ENCODE measurements around the gene EVPL. TPM values are rescaled to one million over a fixed set of nuclear protein-coding genes. Genes with fewer than 3 reads are reported as not detected.

The EVPL gene
- total RNA-seq, 1 donor from 2014 or later: 31.9 TPM

GRCh38 chr17:76040376-76040775 lies 13.3 kb upstream of the EVPL start:
- TF ChIP-seq CTCF (conservative IDR thresholded peaks at IDR 0.05): no peak
- no peak overlapping the region for H3K27ac Mint-ChIP-seq
- peaks cover 47% of the 10 kb centered on the region for H3K36me3 Mint-ChIP-seq
- no peaks in the 10 kb centered on the region for H3K27me3 Mint-ChIP-seq
- DNase-seq (ENCODE audit: extremely low spot score, unreplicated experiment): no peak
- H3K9me3 Mint-ChIP-seq: no peaks in the 10 kb centered on the region
- peaks cover 23% of the 10 kb centered on the region for H3K4me1 Mint-ChIP-seq (ENCODE audit: unreplicated experiment)
- no peak overlapping the region for H3K4me3 Mint-ChIP-seq

- no peaks in the 10 kb centered on the region for H3K9me3 Mint-ChIP-seq
- H3K27ac Mint-ChIP-seq: no peak overlapping the region
- no peak for DNase-seq (ENCODE audit: extremely low spot score, unreplicated experiment)
- peaks cover 26% of the 10 kb centered on the region for H3K4me1 Mint-ChIP-seq (ENCODE audit: unreplicated experiment)
- peaks cover 38% of the 10 kb centered on the region for H3K36me3 Mint-ChIP-seq
- H3K27me3 Mint-ChIP-seq: no peaks in the 10 kb centered on the region
- H3K4me3 Mint-ChIP-seq: no peak overlapping the region
- TF ChIP-seq CTCF (conservative IDR thresholded peaks at IDR 0.05): no peak
Observed at GRCh38 chr17:76039121-76039520, 12.0 kb upstream of the EVPL start.

- peaks cover 23% of the 10 kb centered on the region for H3K4me1 Mint-ChIP-seq (ENCODE audit: unreplicated experiment)
- no peak overlapping the region for H3K4me3 Mint-ChIP-seq
- no peaks in the 10 kb centered on the region for H3K27me3 Mint-ChIP-seq
- no peaks in the 10 kb centered on the region for H3K9me3 Mint-ChIP-seq
- no peak for DNase-seq (ENCODE audit: extremely low spot score, unreplicated experiment)
- H3K36me3 Mint-ChIP-seq: peaks cover 34% of the 10 kb centered on the region
- peak overlapping the region; percentile 23 for H3K27ac Mint-ChIP-seq
- TF ChIP-seq CTCF (conservative IDR thresholded peaks at IDR 0.05): no peak
Observed at GRCh38 chr17:76038050-76038449, 10.9 kb upstream of the EVPL start.

GRCh38 chr17:76036497-76037261 lies 9.6 kb upstream of the EVPL start:
- peak overlapping the region; percentile 60 for H3K27ac Mint-ChIP-seq
- H3K27me3 Mint-ChIP-seq: no peaks in the 10 kb centered on the region
- DNase-seq (ENCODE audit: extremely low spot score, unreplicated experiment): no peak
- peaks cover 23% of the 10 kb centered on the region for H3K4me1 Mint-ChIP-seq (ENCODE audit: unreplicated experiment)
- no peak for TF ChIP-seq CTCF (conservative IDR thresholded peaks at IDR 0.05)
- H3K4me3 Mint-ChIP-seq: no peak overlapping the region
- peaks cover 34% of the 10 kb centered on the region for H3K36me3 Mint-ChIP-seq
- H3K9me3 Mint-ChIP-seq: no peaks in the 10 kb centered on the region

GRCh38 chr17:76034428-76035350 lies 7.6 kb upstream of the EVPL start:
- no peaks in the 10 kb centered on the region for H3K9me3 Mint-ChIP-seq
- H3K4me3 Mint-ChIP-seq: peak overlapping the region; percentile 58
- H3K27ac Mint-ChIP-seq: peak overlapping the region; percentile 11
- DNase-seq (ENCODE audit: extremely low spot score, unreplicated experiment): no peak
- H3K36me3 Mint-ChIP-seq: peaks cover 20% of the 10 kb centered on the region
- peaks cover 26% of the 10 kb centered on the region for H3K4me1 Mint-ChIP-seq (ENCODE audit: unreplicated experiment)
- TF ChIP-seq CTCF (conservative IDR thresholded peaks at IDR 0.05): no peak
- no peaks in the 10 kb centered on the region for H3K27me3 Mint-ChIP-seq

All from type B pancreatic cell (in vitro differentiated cells).